GM19395 (cell line): Measurements from ENCODE around the gene SREBF1.
A peak's percentile ranks its signal among the peaks of the same experiment; 100 is the strongest.

Experiments
- ATAC-seq: cut with Tn5 transposase; IDR thresholded peaks from one replicate; pipeline ENCODE4 v1.9.1; 2021; ENCODE audit warnings: mild to moderate bottlenecking, moderate library complexity; ENCODE audit not compliant: unreplicated experiment

Gene SREBF1

GRCh38 chr17:17826342-17826713, 10.5 kb downstream of the SREBF1 start:
- no peak for ATAC-seq

- no peak for ATAC-seq
Measured at GRCh38 chr17:17824783-17825614, 11.8 kb downstream of the SREBF1 start.

DNA sequence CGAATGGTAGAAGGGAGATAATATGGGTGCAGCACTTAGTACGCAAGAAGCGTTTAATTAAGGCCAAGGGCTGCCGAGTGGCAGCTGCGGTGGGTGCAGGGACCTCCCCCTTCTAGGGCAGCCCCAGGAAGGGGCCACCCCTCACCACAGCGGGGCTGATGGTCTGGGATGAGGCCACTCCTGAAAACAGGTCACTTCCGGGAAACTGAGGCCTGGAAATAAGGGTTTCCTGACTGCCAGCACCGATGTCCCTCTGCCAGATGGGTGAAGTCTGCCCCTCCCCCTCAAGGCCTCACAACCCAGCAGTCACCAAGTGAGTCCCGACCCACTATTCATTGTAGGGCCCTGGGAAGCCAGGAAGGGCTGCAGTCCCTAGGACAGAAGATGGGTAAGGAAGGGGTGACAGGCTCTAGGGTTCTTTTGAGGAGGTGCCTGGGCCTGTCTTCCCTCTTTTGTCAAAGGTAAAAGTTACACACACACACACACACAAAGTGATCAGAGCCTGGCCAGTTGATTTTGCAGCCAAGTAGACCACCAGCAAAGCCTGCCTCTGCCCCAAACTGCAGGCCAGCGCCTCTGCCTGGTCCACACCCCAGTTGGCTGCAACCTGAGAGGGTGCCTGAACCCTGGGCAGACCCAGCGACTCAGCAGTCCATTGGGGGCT, 12.5 kb downstream of the SREBF1 start:
- peak; percentile 17 for ATAC-seq

DNA sequence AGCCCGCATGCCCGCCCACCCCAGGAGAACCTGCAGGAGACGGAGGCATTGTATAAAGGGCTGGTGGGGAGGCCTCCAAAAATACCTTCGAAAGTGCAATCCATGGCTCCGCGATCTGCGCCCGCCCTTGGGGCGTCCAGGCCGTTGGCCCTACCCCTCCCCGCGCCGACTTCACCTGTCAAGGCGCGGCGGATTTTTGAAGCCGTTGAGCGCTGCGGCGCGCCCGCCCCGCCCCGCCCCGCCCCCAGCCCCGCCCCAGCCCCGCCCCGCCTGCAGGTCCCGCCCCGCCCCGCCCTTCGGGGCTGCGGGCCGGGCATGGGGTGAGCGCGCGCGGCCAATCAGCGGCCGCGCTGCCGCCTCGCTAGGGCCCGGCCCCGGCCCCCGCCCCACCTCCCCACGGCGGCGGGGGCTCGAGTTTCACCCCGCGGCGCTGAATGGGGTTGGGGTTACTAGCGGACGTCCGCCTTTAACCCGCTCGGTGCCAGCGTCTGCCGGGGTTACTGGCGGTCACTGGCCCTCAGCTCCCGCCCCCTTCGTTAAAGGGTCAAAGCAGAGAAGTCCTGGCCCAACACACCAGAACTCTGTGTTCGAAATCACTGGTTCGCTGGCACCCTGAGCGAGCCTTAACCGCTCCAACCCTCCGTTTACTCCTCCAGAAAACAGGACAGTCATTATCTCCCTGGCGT, 13.2 kb downstream of the SREBF1 start:
- ATAC-seq = peak; percentile 69

- ATAC-seq = no peak
Measured at GRCh38 chr17:17822616-17823015, 14.2 kb downstream of the SREBF1 start.

GRCh38 chr17:17822189-17822588, 14.6 kb downstream of the SREBF1 start:
- ATAC-seq = no peak

- no peak for ATAC-seq
Measured at GRCh38 chr17:17820463-17821158, 16.2 kb downstream of the SREBF1 start.

- ATAC-seq = no peak
Measured at GRCh38 chr17:17820046-17820445, 16.7 kb downstream of the SREBF1 start.

GRCh38 chr17:17819561-17819995, 17.2 kb downstream of the SREBF1 start:
- peak; percentile 39 for ATAC-seq

DNA sequence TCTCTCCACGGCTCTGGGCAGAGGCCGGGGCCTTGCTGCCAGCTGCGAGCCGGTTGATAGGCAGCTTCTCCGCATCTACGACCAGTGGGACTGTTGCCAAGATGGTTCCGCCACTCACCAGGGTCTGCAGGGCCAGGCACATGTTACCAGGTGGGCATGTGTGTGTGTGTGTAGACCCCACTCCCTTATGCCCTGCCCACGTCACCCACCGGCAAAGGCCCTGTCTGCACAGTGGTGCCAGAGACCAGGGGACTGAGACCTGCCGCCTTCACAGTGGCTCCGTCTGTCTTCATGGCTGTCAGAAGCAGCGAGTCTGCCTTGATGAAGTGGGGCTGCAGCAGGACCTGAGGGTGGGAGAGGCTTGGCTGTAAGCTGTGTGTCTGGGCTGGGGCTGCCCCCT, 17.7 kb downstream of the SREBF1 start:
- ATAC-seq = no peak

GRCh38 chr17:17818088-17818526, 18.7 kb downstream of the SREBF1 start:
- no peak for ATAC-seq

DNA sequence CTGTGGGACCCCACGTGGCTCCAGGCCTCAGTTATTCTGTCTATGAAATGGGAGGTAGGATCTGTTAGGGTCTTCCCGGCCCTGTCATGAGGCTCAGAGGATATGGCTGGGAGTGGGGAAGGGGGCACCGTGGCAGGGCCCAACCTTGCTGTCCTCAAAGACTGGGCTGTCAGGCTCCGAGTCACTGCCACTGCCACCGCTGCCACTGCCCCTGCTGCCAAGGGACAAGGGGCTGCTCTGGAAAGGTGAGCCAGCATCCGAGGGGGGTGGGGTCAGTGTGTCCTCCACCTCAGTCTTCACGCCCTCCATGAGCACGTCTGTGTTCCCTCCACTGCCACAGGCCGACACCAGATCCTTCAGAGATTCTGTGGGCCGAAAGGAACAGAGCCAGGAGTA, 19.2 kb downstream of the SREBF1 start:
- ATAC-seq = no peak

GRCh38 chr17:17816831-17817551, 19.8 kb downstream of the SREBF1 start:
- ATAC-seq = no peak

- ATAC-seq = no peak
Measured at GRCh38 chr17:17816240-17816814, 20.5 kb downstream of the SREBF1 start.

- no peak for ATAC-seq
Measured at GRCh38 chr17:17815436-17816200, 21.2 kb downstream of the SREBF1 start.

DNA sequence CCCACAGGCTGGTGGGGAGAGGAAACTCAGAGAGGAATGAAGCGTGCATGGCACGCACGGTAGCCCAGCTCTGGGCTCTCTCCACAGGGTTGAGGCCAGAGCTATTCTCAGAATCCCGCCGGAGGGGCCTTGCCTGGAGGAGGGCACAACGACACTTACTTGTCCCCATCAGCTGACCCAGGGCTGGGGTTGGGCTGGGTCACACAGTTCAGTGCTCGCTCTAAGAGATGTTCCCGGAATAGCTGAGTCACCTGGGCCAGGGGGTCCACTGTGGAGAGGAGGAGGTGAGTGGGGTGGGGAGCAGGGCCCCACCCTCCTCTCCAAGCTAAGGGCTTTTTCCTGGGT, 21.8 kb downstream of the SREBF1 start:
- no peak for ATAC-seq

- ATAC-seq = no peak
Measured at GRCh38 chr17:17814162-17815061, 22.4 kb downstream of the SREBF1 start.

DNA sequence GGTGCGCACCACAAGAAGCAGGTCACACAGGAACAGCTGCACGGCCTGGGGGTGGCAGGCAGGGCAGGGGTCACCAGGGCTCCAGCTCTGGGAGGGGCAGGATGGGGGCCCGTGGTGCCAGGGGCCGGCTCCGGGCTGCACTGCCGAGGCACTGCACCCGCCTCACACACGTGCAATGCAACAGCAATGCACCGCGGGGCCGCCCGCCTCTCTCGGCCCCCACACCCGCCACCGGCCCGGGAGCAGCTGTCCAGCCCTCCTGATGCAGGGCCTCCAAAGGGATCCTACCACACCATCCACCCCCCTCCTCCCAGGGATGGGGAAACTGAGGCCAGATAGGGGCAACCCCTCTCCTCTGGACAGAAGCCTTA, 23.1 kb downstream of the SREBF1 start:
- ATAC-seq = no peak
